H1 (cell line): ENCODE measurements around the gene PHACTR1. TPM values are rescaled to one million over a fixed set of nuclear protein-coding genes. Genes with fewer than 3 reads are reported as not detected.

Source experiments
- BCL11A ChIP-seq, 2 experiments: IDR thresholded peaks; one replicate each; pipeline ENCODE4 v1.6.1; 2011; ENCODE audit warnings: low read depth in 2 of 2, low read length in 2 of 2, mild to moderate bottlenecking in 2 of 2
- EGR1 ChIP-seq: IDR thresholded peaks from 2 replicates; pipeline ENCODE4 v1.6.1; 2011; ENCODE audit warnings: low read depth, low read length, borderline replicate concordance
- GTF2F1 ChIP-seq: IDR thresholded peaks from 2 replicates; pipeline ENCODE4 v1.6.1; 2012; ENCODE audit warnings: low read depth, low read length, improper control_type of control experiment, borderline replicate concordance
- POLR2A ChIP-seq, 2 experiments: IDR thresholded peaks; 1 replicate in 1 of 2; 2 replicates in 1 of 2; pipeline ENCODE4 v1.6.1; 2011; ENCODE audit warnings: low read depth in 2 of 2, low read length in 2 of 2, mild to moderate bottlenecking in 2 of 2; ENCODE audit errors: control extremely low read depth in 1 of 2
- SIN3A ChIP-seq, 2 experiments: IDR thresholded peaks in 1 of 2; conservative IDR thresholded peaks in 1 of 2; 2 replicates each; pipeline ENCODE4 v1.6.1; 2011 to 2012; ENCODE audit warnings: low read length in 2 of 2, improper control_type of control experiment in 1 of 2, low read depth in 1 of 2, mild to moderate bottlenecking in 1 of 2
- TBP ChIP-seq: IDR thresholded peaks from 2 replicates; pipeline ENCODE4 v1.6.1; 2011; ENCODE audit warnings: low read depth, low read length, improper control_type of control experiment
- TCF12 ChIP-seq: IDR thresholded peaks from 2 replicates; pipeline ENCODE4 v1.6.1; 2011; ENCODE audit warnings: low read depth, mild to moderate bottlenecking, low read length
- polyA plus RNA-seq, 7 experiments: library from polyadenylated mRNA; depleted of rRNA in 3 of 7; stranded (reverse) in 5 of 7; unstranded in 2 of 7; fragments of >200 nt in 5 of 7; fragments of 200-250 nt in 2 of 7; gene quantifications; 1 replicate in 5 of 7; 2 replicates in 1 of 7; 4 replicates in 1 of 7; pipeline versions ENCODE4 v1.2.1 to v1.2.3, GENCODE V29; 2011 to 2013; ENCODE audit warnings: missing spikeins in 2 of 7, mixed read lengths in 2 of 7
- total RNA-seq: library from RNA; stranded (reverse); fragmentation: NEBNext Ultra II Directional; extraction: Animal tissue kit (Norgen Biotek cat#: 25700); gene quantifications from 2 replicates; pipeline ENCODE4 v1.2.1, GENCODE V29; 2021
- TF ChIP-seq, protein P1 (sequence below): IDR thresholded peaks from 2 replicates; pipeline ENCODE4 v1.6.1; 2011; ENCODE audit warnings: low read length, improper control_type of control experiment
- TF ChIP-seq, protein P2 (sequence below): IDR thresholded peaks from 2 replicates; pipeline ENCODE4 v1.6.1; 2012; ENCODE audit warnings: inconsistent platforms

PHACTR1 gene
- total and polyA plus RNA-seq, 2 of the 8 experiments (the other 6 are each of a cell fraction or from before 2014, with no cell fraction given): 3.9 to 17.1 TPM

DNA sequence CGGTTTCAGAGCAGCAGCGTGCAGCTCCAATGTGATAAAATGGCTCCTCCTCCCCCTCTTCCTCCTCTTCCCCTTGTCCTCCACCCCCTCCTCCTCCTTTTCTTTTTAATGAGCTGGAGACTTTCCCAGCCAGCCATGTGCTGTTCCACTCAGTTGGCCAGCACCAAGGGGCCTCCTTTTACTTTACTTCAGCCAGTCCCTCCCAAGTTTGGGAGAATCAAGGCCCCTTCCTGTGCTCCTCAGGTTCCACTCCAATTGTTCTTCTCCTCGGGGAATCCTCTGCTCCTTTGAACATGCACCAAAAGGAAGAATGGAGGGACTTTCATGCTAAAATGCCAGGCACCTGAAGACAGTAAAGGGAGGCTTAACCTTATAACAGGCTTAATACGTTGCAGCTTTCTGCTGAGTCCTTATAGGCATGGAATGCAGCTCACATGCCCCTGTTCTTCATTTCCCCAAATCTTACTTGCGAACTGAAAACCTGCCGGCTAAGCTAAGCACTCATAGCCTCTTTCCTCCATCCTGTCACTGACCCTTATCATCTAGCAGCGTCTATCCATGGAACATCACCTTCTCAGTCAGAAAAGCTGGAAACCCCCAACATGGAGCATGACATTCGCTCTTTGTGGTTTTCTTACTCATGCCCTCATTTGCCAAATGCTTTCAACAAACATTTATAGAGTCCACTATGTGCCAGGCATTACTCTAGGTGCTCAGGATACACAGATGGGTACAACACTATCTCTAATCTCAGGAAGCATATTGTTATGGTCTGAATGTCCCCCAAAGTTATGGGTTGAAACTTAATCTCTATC is 170.6 kb downstream of the PHACTR1 start (continued):
- TF ChIP-seq TBP (no peak), TCF12 (no peak), GTF2F1 (no peak), SIN3A (conservative IDR thresholded peaks at IDR 0.05 in 1 of 2, IDR thresholded peaks at IDR 0.05 in 1 of 2; ENCODE audit: low read depth in 1 of 2, low read length in 2 of 2) (no peak), BCL11A (IDR thresholded peaks at IDR 0.05; ENCODE audit: low read depth in 2 of 2, low read length in 2 of 2) (no peak), EGR1 (0 out of 2 replicates have a peak, but pooled peaks have one; percentile 20), POLR2A (IDR thresholded peaks at IDR 0.05; ENCODE audit: control extremely low read depth in 1 of 2, low read depth in 2 of 2, low read length in 2 of 2) (no peak)
- TF ChIP-seq, protein P1, sequence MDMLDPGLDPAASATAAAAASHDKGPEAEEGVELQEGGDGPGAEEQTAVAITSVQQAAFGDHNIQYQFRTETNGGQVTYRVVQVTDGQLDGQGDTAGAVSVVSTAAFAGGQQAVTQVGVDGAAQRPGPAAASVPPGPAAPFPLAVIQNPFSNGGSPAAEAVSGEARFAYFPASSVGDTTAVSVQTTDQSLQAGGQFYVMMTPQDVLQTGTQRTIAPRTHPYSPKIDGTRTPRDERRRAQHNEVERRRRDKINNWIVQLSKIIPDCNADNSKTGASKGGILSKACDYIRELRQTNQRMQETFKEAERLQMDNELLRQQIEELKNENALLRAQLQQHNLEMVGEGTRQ: no peak
- TF ChIP-seq, protein P2, sequence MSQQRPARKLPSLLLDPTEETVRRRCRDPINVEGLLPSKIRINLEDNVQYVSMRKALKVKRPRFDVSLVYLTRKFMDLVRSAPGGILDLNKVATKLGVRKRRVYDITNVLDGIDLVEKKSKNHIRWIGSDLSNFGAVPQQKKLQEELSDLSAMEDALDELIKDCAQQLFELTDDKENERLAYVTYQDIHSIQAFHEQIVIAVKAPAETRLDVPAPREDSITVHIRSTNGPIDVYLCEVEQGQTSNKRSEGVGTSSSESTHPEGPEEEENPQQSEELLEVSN: 0 out of 2 replicates have a peak, but pooled peaks have one; percentile 44
